Measurements from ENCODE around the gene RBPJ. TPM values are rescaled to one million over a fixed set of nuclear protein-coding genes. Genes with fewer than 3 reads are reported as not detected.

The RBPJ gene
- total RNA-seq, 1 experiment from 2014 or later, result 33.7 TPM

DNA sequence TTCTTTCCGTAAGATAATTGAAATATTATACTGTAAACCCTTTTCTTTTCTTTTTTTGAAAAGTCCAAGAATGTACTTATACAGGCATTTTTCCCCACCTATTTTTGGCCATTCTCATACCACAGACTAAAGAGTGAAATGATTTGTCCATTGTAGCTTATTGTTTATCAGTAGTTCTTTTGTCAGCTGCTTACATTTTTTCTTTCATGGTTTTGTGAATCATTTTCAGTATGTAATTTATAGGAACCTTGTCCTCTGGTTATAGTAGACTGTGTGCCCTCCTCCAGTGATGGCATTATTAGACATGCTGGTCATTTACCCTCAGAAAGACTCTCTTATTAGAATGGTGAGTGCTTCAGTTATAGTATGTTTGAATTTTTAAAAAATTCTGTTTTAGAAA lies 112.7 kb downstream of the RBPJ start:
- BruUV-seq (replicated peaks), result no TSS peak
- CTCF ChIA-PET, result no interaction called here
- DNase-seq (ENCODE audit: low read depth, low spot score) (no peak), ATAC-seq (no peak)
- Histone ChIP-seq H3K4me3 (ENCODE audit: low read depth in 2 of 2, low read length in 2 of 2) (no peak overlapping the region), H3K4me1 (ENCODE audit: control insufficient read depth, insufficient read depth, low read length) (no peaks in the 10 kb centered on the region), H3K27me3 (ENCODE audit: control insufficient read depth, insufficient read depth, low read length) (no peaks in the 10 kb centered on the region), H3K9me3 (ENCODE audit: control insufficient read depth, insufficient read depth, low read depth, low read length) (no peaks in the 10 kb centered on the region), H3K27ac (ENCODE audit: low read length) (no peak overlapping the region), H3K36me3 (ENCODE audit: control insufficient read depth, insufficient read depth, low read length) (no peaks in the 10 kb centered on the region; the same call in none of the 2 replicates)
- in situ Hi-C loops (cut with HindIII; ENCODE audit: low pct_unique_long_range_greater_than_20kb, low sequenced_read_pairs) (no loop called here), intact Hi-C loops (cut with micrococcal nuclease; ENCODE audit: unreplicated experiment) (no loop called here)
- TF ChIP-seq, protein P1, sequence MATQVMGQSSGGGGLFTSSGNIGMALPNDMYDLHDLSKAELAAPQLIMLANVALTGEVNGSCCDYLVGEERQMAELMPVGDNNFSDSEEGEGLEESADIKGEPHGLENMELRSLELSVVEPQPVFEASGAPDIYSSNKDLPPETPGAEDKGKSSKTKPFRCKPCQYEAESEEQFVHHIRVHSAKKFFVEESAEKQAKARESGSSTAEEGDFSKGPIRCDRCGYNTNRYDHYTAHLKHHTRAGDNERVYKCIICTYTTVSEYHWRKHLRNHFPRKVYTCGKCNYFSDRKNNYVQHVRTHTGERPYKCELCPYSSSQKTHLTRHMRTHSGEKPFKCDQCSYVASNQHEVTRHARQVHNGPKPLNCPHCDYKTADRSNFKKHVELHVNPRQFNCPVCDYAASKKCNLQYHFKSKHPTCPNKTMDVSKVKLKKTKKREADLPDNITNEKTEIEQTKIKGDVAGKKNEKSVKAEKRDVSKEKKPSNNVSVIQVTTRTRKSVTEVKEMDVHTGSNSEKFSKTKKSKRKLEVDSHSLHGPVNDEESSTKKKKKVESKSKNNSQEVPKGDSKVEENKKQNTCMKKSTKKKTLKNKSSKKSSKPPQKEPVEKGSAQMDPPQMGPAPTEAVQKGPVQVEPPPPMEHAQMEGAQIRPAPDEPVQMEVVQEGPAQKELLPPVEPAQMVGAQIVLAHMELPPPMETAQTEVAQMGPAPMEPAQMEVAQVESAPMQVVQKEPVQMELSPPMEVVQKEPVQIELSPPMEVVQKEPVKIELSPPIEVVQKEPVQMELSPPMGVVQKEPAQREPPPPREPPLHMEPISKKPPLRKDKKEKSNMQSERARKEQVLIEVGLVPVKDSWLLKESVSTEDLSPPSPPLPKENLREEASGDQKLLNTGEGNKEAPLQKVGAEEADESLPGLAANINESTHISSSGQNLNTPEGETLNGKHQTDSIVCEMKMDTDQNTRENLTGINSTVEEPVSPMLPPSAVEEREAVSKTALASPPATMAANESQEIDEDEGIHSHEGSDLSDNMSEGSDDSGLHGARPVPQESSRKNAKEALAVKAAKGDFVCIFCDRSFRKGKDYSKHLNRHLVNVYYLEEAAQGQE (IDR thresholded peaks at IDR 0.05; ENCODE audit: insufficient read depth in 1 of 2, low read depth in 2 of 2, low read length in 1 of 2), result no peak
- POLR2A ChIA-PET, result no interaction called here

DNA sequence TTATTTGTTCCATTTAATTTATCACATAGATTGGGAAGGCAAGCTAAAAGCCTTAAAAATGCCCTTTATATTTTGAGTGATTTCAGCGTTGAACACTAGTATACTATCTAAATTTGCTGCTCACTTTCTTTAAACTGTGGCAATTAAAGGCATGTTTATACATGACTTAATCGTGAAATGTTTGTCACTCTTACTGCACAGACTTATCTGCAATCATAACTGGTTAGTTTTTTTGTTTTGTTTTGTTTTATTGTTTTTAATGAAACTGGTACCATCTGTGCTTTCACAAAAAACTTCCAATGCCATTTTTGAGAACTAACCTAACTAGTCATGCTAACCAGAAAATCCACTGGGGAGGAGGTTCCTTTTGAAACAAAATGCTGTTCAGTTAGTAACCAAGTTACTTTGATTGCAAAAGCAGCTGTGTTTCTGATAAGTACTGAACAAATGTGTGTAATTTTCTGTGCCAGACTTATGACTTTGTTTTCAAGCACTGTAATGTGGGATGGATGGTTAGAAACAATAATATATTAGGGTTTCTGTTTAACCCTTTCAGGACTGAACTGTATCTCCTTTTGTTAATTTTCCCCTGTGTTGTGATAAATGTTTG lies 113.3 kb downstream of the RBPJ start:
- intact Hi-C loops (cut with micrococcal nuclease; ENCODE audit: unreplicated experiment) (no loop called here), in situ Hi-C loops (cut with HindIII; ENCODE audit: low pct_unique_long_range_greater_than_20kb, low sequenced_read_pairs) (no loop called here)
- POLR2A ChIA-PET, result no interaction called here
- Histone ChIP-seq H3K27ac (ENCODE audit: low read length) (no peak overlapping the region), H3K4me1 (ENCODE audit: control insufficient read depth, insufficient read depth, low read length) (no peaks in the 10 kb centered on the region), H3K9me3 (ENCODE audit: control insufficient read depth, insufficient read depth, low read depth, low read length) (no peaks in the 10 kb centered on the region), H3K4me3 (ENCODE audit: low read depth in 2 of 2, low read length in 2 of 2) (no peak overlapping the region), H3K36me3 (ENCODE audit: control insufficient read depth, insufficient read depth, low read length) (no peaks in the 10 kb centered on the region; the same call in none of the 2 replicates), H3K27me3 (ENCODE audit: control insufficient read depth, insufficient read depth, low read length) (no peaks in the 10 kb centered on the region)
- no peak for DNase-seq (ENCODE audit: low read depth, low spot score)
- no TSS peak for BruUV-seq (replicated peaks)
- ATAC-seq, result no peak
- CTCF ChIA-PET, result no interaction called here
- TF ChIP-seq, protein P2, sequence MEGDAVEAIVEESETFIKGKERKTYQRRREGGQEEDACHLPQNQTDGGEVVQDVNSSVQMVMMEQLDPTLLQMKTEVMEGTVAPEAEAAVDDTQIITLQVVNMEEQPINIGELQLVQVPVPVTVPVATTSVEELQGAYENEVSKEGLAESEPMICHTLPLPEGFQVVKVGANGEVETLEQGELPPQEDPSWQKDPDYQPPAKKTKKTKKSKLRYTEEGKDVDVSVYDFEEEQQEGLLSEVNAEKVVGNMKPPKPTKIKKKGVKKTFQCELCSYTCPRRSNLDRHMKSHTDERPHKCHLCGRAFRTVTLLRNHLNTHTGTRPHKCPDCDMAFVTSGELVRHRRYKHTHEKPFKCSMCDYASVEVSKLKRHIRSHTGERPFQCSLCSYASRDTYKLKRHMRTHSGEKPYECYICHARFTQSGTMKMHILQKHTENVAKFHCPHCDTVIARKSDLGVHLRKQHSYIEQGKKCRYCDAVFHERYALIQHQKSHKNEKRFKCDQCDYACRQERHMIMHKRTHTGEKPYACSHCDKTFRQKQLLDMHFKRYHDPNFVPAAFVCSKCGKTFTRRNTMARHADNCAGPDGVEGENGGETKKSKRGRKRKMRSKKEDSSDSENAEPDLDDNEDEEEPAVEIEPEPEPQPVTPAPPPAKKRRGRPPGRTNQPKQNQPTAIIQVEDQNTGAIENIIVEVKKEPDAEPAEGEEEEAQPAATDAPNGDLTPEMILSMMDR (IDR thresholded peaks at IDR 0.05), result no peak
- no peak for TF ChIP-seq TCF7L2 (IDR thresholded peaks at IDR 0.05; ENCODE audit: low read depth, low read length)
- TF ChIP-seq POLR2AphosphoS5 (IDR thresholded peaks at IDR 0.05; ENCODE audit: low read depth, low read length), result no peak
- no peak for TF ChIP-seq SIN3A (IDR thresholded peaks at IDR 0.05; ENCODE audit: borderline replicate concordance, insufficient read depth, low read depth, low read length)
- TF ChIP-seq, protein P1 (IDR thresholded peaks at IDR 0.05; ENCODE audit: insufficient read depth in 1 of 2, low read depth in 2 of 2, low read length in 1 of 2), result no peak

All from Panc1 (cell line).